Adrenal gland (tissue), 12 donors: ENCODE measurements around the gene UGT1A3. TPM values are rescaled to one million over a fixed set of nuclear protein-coding genes. Genes with fewer than 3 reads are reported as not detected.

Experiments
- DNase-seq, 7 donors: peaks; one replicate each; pipeline ENCODE4 v3.0.0-alpha.2; 2019 to 2020
- H3K27ac ChIP-seq, 5 donors: fragments of 200-600 bp; sonication (generic) in 4 of 5; 1 replicate in 3 of 5; 2 replicates in 2 of 5; pipeline versions ENCODE4 v1.5.1 to v1.8.0; 2016 to 2020; ENCODE audit warnings: mild to moderate bottlenecking in 1 of 5
- H3K27me3 ChIP-seq: fragments of 200-600 bp; 2 replicates; pipeline ENCODE4 v1.8.0; 2021
- H3K36me3 ChIP-seq, 2 donors: fragments of 200-600 bp; replicated peaks in 1 of 2; 1 replicate in 1 of 2; 2 replicates in 1 of 2; pipeline versions ENCODE4 v1.5.1 to v1.8.0; 2018 to 2022
- H3K4me1 ChIP-seq, 2 donors: fragments of 200-600 bp; replicated peaks in 1 of 2; 1 replicate in 1 of 2; 2 replicates in 1 of 2; pipeline versions ENCODE4 v1.5.1 to v1.8.0; 2018 to 2021
- H3K4me3 ChIP-seq, 4 donors: fragments of 200-600 bp; sonication (generic) in 3 of 4; one replicate each; pipeline ENCODE4 v1.5.1; 2016 to 2018
- H3K9me3 ChIP-seq, 3 donors: fragments of 200-600 bp; sonication (generic) in 1 of 3; replicated peaks in 1 of 3; 1 replicate in 2 of 3; 2 replicates in 1 of 3; pipeline versions ENCODE4 v1.5.1 to v1.8.0; 2016 to 2021
- POLR2A ChIP-seq, 2 donors: fragments of 450-650 bp; IDR thresholded peaks; one replicate each; pipeline ENCODE4 v1.6.1; 2017; ENCODE audit warnings: antibody characterized with exemption in 2 of 2, mild to moderate bottlenecking in 2 of 2, moderate library complexity in 1 of 2
- WGBS, 4 donors: extraction: QIAGEN DNeasy Blood & Tissue Kit in 2 of 4; methylation state at CpG; one replicate each; pipeline versions ENCODE4 v1.1.5 to v1.1.7; 2013 to 2017; 5-methylcytosine and 5-hydroxymethylcytosine counted together
- intact Hi-C, 2 donors: fragments of 100-400 bp; cut with DNase I; formaldehyde crosslinking; loops; one replicate each; pipeline versions ENCODE4 v1.14.1 to v1.15.0; 2022 to 2023
- polyA plus RNA-seq, 3 donors: library from polyadenylated mRNA; stranded (reverse); fragments of 200-250 nt in 2 of 3; fragments of 350-450 nt in 1 of 3; fragmentation: Illumina TruSeq in 1 of 3; extraction: RNeasy Lipid Tissue Mini Kit (QIAGEN cat#74804) in 1 of 3; gene quantifications; one replicate each; pipeline ENCODE4 v1.2.3, GENCODE V29; 2013 to 2014
- total RNA-seq, 9 donors: library from RNA; depleted of rRNA in 4 of 9; stranded (reverse); fragments of >200 nt in 4 of 9; fragments of 120-200 nt in 1 of 9; fragmentation: NEBNext Ultra II Directional in 1 of 9; extraction: Animal tissue kit (Norgen Biotek cat#: 25700) in 1 of 9; gene quantifications; one replicate each; pipeline versions ENCODE4 v1.1.0 to v1.2.4, GENCODE V29; 2013 to 2023
- TF ChIP-seq, protein P1 (sequence below), 6 experiments: fragments of 450-650 bp in 4 of 6; fragments of 200-600 bp in 2 of 6; sonication (generic) in 1 of 6; IDR thresholded peaks; 1 replicate in 5 of 6; 2 replicates in 1 of 6; pipeline versions ENCODE4 v1.5.1 to v1.8.0; 2016 to 2021; ENCODE audit warnings: antibody characterized with exemption in 6 of 6, mild to moderate bottlenecking in 2 of 6, moderate library complexity in 1 of 6
- donor health status: healthy with polysubstance abuse.
- donor health status: Bipolar disorder and iron deficiency.
- donor health status: DM: yes; HTN: yes; CAD: no.
- donor health status: DM: no; HTN: no; CAD: no.
- donor health status: DM: no; HTN: no; CAD: no.
- donor health status: DM: yes; HTN: yes; CAD: no.

Gene UGT1A3
- total and polyA plus RNA-seq, 12 donors = not detected

DNA sequence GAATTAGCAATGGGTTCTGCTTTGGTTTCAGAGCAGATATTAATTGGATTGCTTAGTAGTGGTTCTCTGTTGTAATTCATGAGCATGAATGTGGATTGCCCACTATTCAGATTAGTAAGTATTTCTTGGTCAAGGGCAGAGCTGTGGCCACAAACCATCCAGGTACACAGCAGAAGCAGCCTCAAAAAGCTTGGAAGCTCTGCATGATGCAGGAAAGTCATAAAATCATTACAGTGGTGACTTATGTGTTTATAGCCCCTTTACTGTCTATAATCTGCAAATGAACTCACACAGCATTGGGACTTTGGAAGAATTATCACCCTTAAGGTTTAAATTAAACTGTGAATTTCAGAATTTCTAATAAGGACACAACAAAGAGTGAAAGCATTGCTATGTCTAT lies 29.3 kb downstream of the UGT1A3 start:
- no peak overlapping the region for H3K27ac ChIP-seq
- H3K4me3 ChIP-seq = no peak overlapping the region
- no peaks in the 10 kb centered on the region for H3K27me3 ChIP-seq
- H3K9me3 ChIP-seq = no peaks in the 10 kb centered on the region
- no peaks in the 10 kb centered on the region for H3K4me1 ChIP-seq
- TF ChIP-seq POLR2A (IDR thresholded peaks at IDR 0.05) = no peak
- TF ChIP-seq, protein P1, sequence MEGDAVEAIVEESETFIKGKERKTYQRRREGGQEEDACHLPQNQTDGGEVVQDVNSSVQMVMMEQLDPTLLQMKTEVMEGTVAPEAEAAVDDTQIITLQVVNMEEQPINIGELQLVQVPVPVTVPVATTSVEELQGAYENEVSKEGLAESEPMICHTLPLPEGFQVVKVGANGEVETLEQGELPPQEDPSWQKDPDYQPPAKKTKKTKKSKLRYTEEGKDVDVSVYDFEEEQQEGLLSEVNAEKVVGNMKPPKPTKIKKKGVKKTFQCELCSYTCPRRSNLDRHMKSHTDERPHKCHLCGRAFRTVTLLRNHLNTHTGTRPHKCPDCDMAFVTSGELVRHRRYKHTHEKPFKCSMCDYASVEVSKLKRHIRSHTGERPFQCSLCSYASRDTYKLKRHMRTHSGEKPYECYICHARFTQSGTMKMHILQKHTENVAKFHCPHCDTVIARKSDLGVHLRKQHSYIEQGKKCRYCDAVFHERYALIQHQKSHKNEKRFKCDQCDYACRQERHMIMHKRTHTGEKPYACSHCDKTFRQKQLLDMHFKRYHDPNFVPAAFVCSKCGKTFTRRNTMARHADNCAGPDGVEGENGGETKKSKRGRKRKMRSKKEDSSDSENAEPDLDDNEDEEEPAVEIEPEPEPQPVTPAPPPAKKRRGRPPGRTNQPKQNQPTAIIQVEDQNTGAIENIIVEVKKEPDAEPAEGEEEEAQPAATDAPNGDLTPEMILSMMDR (IDR thresholded peaks at IDR 0.05) = no peak
- H3K36me3 ChIP-seq = no peaks in the 10 kb centered on the region
- no peak for DNase-seq
- intact Hi-C loops = no loop called here

DNA sequence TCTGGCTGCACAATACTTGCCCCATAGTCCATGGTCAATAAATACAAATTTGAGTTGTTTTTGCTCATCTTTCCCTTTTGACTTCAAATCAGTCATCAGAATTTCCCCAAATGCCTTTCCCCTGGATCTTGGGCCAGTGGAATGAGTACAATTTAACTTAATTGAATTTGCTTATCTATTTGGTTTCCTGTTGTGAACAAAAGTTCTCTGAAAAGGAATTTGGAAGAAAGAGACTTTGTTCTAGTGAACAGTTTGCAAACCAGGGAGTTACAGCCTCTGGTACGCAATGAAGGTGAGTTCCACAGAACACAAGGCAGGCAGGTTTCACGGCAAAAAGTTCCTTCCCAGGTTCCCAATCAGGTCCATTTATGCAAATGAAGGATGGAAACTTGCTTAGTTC lies 30.0 kb downstream of the UGT1A3 start:
- Histone ChIP-seq H3K27me3 (no peaks in the 10 kb centered on the region), H3K36me3 (no peaks in the 10 kb centered on the region), H3K27ac (no peak overlapping the region), H3K4me1 (no peaks in the 10 kb centered on the region), H3K9me3 (no peaks in the 10 kb centered on the region), H3K4me3 (no peak overlapping the region)
- no peak for DNase-seq
- no peak for TF ChIP-seq POLR2A (IDR thresholded peaks at IDR 0.05)
- TF ChIP-seq, protein P1 (IDR thresholded peaks at IDR 0.05) = no peak
- intact Hi-C loops = no loop called here
- WGBS, 4 donors = 83 to 88% (median 87%) methylated on average over 2 of the region's 2 CpGs

GRCh38 chr2:233760043-233760442 lies 31.2 kb downstream of the UGT1A3 start, which contains the start of gene UGT1A1:
Gene UGT1A1, plus strand, starts transcription at chr2:233760270. Its CDS starts 18 bp downstream, at chr2:233760288.
- H3K36me3 ChIP-seq = no peaks in the 10 kb centered on the region
- H3K27ac ChIP-seq = no peak within 1 kb of the TSS
- intact Hi-C loops = no loop called here
- H3K4me3 ChIP-seq = no peak within 1 kb of the TSS
- no peak for DNase-seq
- no peaks in the 10 kb centered on the region for H3K4me1 ChIP-seq
- WGBS, 4 donors = 88 to 96% (median 92%) methylated on average over 5 to 6 of the region's 6 CpGs
- no peaks in the 10 kb centered on the region for H3K9me3 ChIP-seq
- no peak for TF ChIP-seq POLR2A (IDR thresholded peaks at IDR 0.05)
- TF ChIP-seq, protein P1 (IDR thresholded peaks at IDR 0.05) = no peak
- peaks cover 5% of the 10 kb centered on the region for H3K27me3 ChIP-seq

DNA sequence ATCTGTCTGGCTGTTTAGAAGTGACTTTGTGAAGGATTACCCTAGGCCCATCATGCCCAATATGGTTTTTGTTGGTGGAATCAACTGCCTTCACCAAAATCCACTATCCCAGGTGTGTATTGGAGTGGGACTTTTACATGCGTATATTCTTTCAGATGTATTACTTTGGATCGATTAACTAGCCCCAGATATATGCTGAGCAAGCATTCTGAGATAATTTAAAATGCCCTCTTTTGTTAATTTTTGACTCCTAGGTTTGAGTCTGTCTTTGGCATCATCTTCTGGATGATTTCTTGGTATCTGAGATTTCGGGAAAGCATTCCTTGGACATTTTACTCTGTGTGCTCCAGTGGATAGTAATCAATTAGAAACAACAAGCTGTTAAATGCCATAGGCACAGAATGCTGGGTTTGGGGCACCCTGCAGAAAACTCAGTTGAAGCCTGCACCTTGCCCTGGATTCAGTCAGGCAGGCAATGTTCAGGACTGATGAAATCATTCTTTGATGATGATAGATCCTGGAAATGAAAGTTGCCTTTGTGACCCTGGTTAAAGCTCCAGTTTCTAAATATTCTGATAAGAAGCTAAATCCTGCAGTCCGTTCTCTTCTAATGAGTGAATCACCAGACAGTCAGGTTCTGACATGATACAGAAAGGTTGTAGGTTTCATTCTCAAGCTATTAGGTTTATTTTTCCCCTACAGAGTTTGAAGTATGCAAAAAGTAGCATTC lies 32.4 kb downstream of the UGT1A3 start:
- H3K27me3 ChIP-seq = peaks cover 7% of the 10 kb centered on the region
- intact Hi-C loops = no loop called here
- TF ChIP-seq, protein P1 (IDR thresholded peaks at IDR 0.05) = no peak
- TF ChIP-seq POLR2A (IDR thresholded peaks at IDR 0.05) = no peak
- H3K27ac ChIP-seq = no peak overlapping the region
- no peaks in the 10 kb centered on the region for H3K9me3 ChIP-seq
- no peaks in the 10 kb centered on the region for H3K36me3 ChIP-seq
- WGBS, 4 donors = 58 to 75% (median 70%) methylated on average over 4 of the region's 4 CpGs
- no peak for DNase-seq
- no peak overlapping the region for H3K4me3 ChIP-seq
- no peaks in the 10 kb centered on the region for H3K4me1 ChIP-seq
